Measurements from ENCODE around the gene SDS.

Gene SDS

DNA sequence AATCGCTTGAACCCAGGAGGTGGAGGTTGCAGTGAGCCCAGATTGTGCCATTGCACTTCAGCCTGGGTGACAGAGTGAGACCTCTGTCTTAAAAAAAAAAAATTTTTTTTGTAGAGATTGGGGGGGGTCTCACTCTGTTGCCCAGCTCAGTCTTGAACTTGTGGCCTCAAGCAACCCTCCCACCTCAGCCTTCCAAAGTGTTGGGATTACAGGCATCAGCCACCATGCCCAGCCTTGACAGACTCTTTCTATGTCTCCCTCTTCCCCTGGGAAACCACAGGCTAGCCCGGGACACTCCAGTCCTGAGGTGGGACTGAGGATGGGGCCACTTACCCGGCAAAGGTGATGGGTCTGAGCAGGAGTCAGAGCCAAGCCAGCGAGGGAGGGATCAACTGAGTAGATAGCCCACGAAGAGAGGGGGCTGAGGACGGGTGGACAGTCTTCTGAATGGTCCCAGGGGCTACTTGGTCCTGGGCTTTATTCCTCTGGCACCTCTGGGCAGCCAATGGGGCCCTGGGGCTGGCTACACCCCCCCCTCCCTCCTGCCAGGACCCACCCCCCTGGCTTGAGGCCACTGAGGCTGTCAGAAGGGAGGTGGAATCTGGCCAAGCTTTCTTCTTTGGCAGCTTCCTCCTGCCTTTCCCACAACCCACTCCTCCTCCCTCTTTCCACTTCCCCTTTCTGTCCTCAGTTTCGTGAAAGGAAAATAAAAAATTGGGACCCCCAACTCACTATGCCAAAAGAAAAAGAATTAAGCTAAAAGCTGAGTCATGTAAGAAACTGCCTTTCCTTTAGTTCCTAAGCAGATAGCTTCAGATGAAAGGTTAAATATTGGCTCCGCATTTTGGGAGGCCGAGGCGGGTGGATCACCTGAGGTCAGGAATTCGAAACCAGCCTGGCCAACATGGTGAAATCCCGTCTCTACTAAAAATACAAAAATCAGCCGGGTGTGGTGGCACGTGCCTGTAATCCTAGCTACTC is at the start of gene SDS:
TSS of gene SDS (minus strand) at position 453 of the 981 bp plus-strand sequence. CDS start 4,179 bp downstream, outside the sequence.
- TF ChIP-seq, protein P1, sequence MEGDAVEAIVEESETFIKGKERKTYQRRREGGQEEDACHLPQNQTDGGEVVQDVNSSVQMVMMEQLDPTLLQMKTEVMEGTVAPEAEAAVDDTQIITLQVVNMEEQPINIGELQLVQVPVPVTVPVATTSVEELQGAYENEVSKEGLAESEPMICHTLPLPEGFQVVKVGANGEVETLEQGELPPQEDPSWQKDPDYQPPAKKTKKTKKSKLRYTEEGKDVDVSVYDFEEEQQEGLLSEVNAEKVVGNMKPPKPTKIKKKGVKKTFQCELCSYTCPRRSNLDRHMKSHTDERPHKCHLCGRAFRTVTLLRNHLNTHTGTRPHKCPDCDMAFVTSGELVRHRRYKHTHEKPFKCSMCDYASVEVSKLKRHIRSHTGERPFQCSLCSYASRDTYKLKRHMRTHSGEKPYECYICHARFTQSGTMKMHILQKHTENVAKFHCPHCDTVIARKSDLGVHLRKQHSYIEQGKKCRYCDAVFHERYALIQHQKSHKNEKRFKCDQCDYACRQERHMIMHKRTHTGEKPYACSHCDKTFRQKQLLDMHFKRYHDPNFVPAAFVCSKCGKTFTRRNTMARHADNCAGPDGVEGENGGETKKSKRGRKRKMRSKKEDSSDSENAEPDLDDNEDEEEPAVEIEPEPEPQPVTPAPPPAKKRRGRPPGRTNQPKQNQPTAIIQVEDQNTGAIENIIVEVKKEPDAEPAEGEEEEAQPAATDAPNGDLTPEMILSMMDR (IDR thresholded peaks at IDR 0.05; ENCODE audit: control insufficient read depth, extremely low read depth, insufficient read depth) = no peak
- no peak for DNase-seq (ENCODE audit: low read depth)
- H3K4me3 ChIP-seq (ENCODE audit: low read depth, low read length) = no peak within 1 kb of the TSS

GRCh38 chr12:113453330-113453729 is 49.6 kb upstream of the SDS start:
- DNase-seq (ENCODE audit: low read depth) = no peak
- no peak overlapping the region for H3K4me3 ChIP-seq (ENCODE audit: low read depth, low read length)
- TF ChIP-seq, protein P1 (IDR thresholded peaks at IDR 0.05; ENCODE audit: control insufficient read depth, extremely low read depth, insufficient read depth) = no peak

- no peak overlapping the region for H3K4me3 ChIP-seq (ENCODE audit: low read depth, low read length)
- no peak for DNase-seq (ENCODE audit: low read depth)
- TF ChIP-seq, protein P1 (IDR thresholded peaks at IDR 0.05; ENCODE audit: control insufficient read depth, extremely low read depth, insufficient read depth) = no peak
Observed at GRCh38 chr12:113452458-113452857, 48.8 kb upstream of the SDS start.

DNA sequence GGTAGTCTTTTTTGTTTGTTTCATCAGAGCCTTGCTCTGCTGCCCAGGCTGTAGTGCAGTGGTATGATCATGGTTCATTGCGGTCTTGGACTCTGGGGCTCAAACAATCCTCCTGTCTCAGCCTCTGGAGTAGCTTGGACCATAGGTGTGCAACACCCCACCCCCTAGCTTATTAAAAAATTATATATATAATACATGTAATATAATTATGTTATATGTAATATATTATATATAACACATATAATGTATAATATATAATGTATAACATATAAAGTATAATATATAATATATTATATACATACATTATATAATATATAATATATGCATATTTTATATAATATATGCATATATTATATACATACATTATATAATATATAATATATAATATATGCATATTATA is 46.2 kb upstream of the SDS start:
- H3K4me3 ChIP-seq (ENCODE audit: low read depth, low read length) = no peak overlapping the region
- TF ChIP-seq, protein P1 (IDR thresholded peaks at IDR 0.05; ENCODE audit: control insufficient read depth, extremely low read depth, insufficient read depth) = no peak
- no peak for DNase-seq (ENCODE audit: low read depth)

DNA sequence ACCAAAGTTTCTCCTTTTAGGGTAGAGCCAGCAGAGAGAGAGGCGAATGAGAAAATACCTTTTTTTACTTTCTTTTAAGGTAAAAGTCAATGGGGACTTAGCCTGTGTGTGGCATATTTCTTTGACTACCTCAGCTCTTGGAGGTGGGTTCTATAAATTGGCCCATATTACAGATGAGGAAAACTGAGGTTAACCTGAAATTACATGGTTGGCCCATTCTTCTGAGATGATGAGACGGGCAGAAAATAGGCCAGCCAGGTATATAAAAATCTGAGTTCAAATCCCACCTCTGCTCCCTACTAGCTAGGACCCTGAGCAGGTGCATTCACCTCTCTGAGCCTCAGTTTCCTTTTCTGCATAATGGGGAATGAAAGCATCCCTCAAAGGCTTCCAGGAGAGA is 45.6 kb upstream of the SDS start:
- H3K4me3 ChIP-seq (ENCODE audit: low read depth, low read length) = no peak overlapping the region
- no peak for DNase-seq (ENCODE audit: low read depth)
- TF ChIP-seq, protein P1 (IDR thresholded peaks at IDR 0.05; ENCODE audit: control insufficient read depth, extremely low read depth, insufficient read depth) = no peak

DNA sequence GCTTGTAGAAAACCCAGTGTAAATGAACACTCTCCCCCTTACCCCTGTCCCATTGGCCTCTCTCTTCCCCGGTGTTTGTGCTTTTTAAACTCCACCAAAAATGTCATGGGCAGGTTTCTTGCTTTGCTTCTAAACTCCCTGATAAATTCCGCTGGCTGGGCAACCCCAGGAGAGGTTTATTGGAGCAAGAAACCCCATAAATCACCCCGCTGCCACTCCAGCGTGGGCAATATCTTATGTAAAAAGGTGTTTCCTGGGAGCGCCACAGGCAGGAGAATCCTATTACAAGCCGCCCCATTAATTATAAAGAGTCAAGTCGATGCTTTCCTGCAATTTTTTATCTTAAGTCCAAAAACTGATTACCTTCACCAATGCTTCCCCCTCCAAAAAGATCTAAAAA is 45.2 kb upstream of the SDS start:
- H3K4me3 ChIP-seq (ENCODE audit: low read depth, low read length) = no peak overlapping the region
- no peak for DNase-seq (ENCODE audit: low read depth)
- TF ChIP-seq, protein P1 (IDR thresholded peaks at IDR 0.05; ENCODE audit: control insufficient read depth, extremely low read depth, insufficient read depth) = no peak
